Measurements from ENCODE around the gene ACADVL.
A peak's percentile ranks its signal among the peaks of the same experiment; 100 is the strongest.

The ACADVL gene

GRCh38 chr17:7252176-7253043 is 32.7 kb downstream of the ACADVL start, which contains the start of gene ELP5:
Gene ELP5 (plus strand): TSS chr17:7252215. CDS start chr17:7252551, 336 bp downstream.
- DNase-seq = peak; percentile 89 to 91

GRCh38 chr17:7253082-7253481 is 33.3 kb downstream of the ACADVL start:
- no peak for DNase-seq

GRCh38 chr17:7254511-7254910 is 34.8 kb downstream of the ACADVL start:
- DNase-seq = no peak

- DNase-seq = no peak
These were observed 37.2 kb downstream of the ACADVL start for GRCh38 chr17:7256766-7257456.

- no peak for DNase-seq
These were observed 39.2 kb downstream of the ACADVL start for GRCh38 chr17:7258731-7259554.

- no peak for DNase-seq
These were observed 39.8 kb downstream of the ACADVL start for GRCh38 chr17:7259555-7259889.

- no peak for DNase-seq
These were observed 40.4 kb downstream of the ACADVL start for GRCh38 chr17:7260151-7260550.

GRCh38 chr17:7260651-7261378 is 41.1 kb downstream of the ACADVL start:
- DNase-seq = no peak

- no peak for DNase-seq
These were observed 41.8 kb downstream of the ACADVL start for GRCh38 chr17:7261379-7262191.

- no peak for DNase-seq
These were observed 42.6 kb downstream of the ACADVL start, which contains the start of gene CLDN7 for GRCh38 chr17:7262192-7262934. Gene CLDN7 (minus strand): TSS chr17:7262478. CDS start chr17:7262043, 435 bp downstream.

- DNase-seq = no peak
These were observed 43.4 kb downstream of the ACADVL start for GRCh38 chr17:7262935-7263800.

GRCh38 chr17:7263801-7264078 is 44.0 kb downstream of the ACADVL start:
- DNase-seq = no peak

GRCh38 chr17:7266784-7267183 is 47.0 kb downstream of the ACADVL start:
- no peak for DNase-seq

Data from hippocampal formation (tissue), 2 donors.